Measurements from ENCODE around the gene MCRIP2.

Gene MCRIP2

DNA sequence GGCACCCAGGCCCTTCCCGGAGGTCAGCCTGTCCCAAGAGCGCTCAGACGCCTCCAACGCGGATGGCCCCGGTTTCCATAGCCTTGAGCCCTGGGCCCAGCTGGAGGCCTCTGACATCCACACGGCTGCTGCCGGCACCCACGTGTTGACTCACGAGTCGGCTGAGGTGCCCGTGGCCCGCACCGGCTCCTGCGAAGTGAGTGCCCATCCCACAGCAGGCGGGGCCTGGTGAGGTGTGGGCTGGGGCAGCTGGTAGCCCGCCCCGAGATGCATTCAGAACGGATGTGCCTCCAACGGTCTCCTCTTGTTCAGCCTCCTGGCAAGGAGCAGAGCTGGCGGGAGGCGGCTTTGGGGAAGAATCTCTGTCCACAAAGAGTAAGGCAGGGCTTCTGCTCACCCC is 10.2 kb downstream of the MCRIP2 start:
- DNase-seq (ENCODE audit: low read depth) = no peak
- H3K4me3 ChIP-seq (ENCODE audit: low read length) = no peak overlapping the region
- TF ChIP-seq, protein P1, sequence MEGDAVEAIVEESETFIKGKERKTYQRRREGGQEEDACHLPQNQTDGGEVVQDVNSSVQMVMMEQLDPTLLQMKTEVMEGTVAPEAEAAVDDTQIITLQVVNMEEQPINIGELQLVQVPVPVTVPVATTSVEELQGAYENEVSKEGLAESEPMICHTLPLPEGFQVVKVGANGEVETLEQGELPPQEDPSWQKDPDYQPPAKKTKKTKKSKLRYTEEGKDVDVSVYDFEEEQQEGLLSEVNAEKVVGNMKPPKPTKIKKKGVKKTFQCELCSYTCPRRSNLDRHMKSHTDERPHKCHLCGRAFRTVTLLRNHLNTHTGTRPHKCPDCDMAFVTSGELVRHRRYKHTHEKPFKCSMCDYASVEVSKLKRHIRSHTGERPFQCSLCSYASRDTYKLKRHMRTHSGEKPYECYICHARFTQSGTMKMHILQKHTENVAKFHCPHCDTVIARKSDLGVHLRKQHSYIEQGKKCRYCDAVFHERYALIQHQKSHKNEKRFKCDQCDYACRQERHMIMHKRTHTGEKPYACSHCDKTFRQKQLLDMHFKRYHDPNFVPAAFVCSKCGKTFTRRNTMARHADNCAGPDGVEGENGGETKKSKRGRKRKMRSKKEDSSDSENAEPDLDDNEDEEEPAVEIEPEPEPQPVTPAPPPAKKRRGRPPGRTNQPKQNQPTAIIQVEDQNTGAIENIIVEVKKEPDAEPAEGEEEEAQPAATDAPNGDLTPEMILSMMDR (conservative IDR thresholded peaks at IDR 0.05; ENCODE audit: low read depth, low read length) = no peak

DNA sequence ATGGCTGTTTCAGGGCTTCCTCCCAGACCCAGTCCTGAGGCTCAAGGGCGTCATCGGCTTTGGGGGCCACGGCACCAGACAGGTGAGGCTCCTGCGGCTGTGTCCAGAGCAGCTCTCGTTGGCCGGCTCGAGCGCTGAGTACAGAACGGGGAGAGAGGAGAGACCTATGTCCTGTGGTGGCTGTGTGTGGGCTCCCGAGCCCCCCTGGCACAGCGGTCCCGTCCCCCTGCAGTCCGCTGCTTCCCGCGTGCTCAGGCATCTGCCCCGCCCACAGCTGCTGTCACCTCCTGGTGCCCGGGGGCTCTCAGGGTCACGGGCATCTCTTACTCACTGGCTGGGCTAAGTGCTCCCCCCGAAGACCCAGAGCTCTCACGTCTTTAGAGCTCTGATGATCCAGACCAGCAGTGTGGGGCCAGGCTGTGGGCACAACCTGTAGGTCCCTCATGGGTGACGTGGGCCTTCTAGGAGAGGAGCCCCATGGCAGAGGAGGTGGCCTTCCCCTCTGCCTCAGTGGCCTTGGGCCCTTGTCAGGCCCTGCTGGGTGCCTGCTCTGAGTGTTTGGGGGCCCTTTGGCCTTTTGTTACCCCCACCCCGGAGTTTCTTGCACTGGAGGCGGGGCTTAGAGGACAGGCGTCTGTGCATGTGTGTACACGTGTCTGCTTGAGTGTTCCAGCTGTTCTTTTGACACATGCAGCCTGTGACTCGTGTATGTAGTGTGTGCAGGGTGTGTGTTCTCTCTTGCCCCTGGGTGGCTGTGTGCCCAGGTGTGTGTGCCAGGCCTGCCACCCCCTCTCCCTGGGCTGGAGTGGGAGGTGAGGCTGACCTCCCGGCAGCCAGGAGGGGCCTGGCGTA is 11.1 kb downstream of the MCRIP2 start:
- H3K4me3 ChIP-seq (ENCODE audit: low read length) = no peak overlapping the region
- TF ChIP-seq, protein P1 (conservative IDR thresholded peaks at IDR 0.05; ENCODE audit: low read depth, low read length) = no peak
- DNase-seq (ENCODE audit: low read depth) = no peak

DNA sequence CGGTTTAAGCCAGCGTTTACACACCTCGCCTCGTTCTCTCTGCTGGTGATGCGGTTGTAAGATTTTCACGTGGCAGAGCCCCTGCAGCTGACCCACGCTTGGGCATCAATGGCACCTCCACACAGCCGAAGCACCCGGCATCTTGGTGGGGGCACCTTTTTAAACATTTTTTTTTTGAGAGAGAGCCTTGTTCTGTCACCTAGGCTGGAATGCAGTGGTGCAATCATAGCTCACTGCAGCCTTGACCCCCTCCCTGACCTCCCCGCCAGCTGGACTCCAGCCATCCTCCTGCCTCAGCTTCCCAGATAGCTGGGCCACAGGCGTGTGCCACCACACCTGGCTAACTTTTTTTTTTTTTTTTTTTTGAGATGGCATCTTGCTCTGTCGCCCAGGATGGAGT is 12.4 kb downstream of the MCRIP2 start:
- no peak overlapping the region for H3K4me3 ChIP-seq (ENCODE audit: low read length)

DNA sequence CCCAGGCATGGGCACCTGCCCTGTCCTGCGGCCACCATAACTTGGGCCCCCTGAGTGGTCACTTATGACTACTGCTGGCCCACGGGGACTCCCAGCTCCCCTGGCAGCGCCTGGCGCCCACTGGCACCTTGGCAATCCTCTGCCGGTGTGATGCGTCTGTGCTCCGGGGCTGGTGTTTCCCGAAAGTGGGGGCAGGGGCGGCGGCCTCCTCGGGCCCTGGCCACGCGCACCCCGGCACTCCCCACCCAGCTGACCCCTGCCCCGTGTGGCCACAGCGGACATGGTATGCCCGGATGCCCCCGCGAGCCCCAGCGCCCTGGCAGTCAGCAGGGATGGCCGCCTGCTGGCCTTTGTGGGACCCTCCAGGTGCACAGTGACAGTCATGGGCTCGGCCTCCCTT is 15.9 kb downstream of the MCRIP2 start:
- DNase-seq (ENCODE audit: low read depth) = no peak
- TF ChIP-seq, protein P1 (conservative IDR thresholded peaks at IDR 0.05; ENCODE audit: low read depth, low read length) = no peak
- H3K4me3 ChIP-seq (ENCODE audit: low read length) = no peak overlapping the region

More for the DNA sequence above, 12.4 kb downstream of the MCRIP2 start:
- TF ChIP-seq, protein P1 (conservative IDR thresholded peaks at IDR 0.05; ENCODE audit: low read depth, low read length) = no peak
- DNase-seq (ENCODE audit: low read depth) = no peak

DNA sequence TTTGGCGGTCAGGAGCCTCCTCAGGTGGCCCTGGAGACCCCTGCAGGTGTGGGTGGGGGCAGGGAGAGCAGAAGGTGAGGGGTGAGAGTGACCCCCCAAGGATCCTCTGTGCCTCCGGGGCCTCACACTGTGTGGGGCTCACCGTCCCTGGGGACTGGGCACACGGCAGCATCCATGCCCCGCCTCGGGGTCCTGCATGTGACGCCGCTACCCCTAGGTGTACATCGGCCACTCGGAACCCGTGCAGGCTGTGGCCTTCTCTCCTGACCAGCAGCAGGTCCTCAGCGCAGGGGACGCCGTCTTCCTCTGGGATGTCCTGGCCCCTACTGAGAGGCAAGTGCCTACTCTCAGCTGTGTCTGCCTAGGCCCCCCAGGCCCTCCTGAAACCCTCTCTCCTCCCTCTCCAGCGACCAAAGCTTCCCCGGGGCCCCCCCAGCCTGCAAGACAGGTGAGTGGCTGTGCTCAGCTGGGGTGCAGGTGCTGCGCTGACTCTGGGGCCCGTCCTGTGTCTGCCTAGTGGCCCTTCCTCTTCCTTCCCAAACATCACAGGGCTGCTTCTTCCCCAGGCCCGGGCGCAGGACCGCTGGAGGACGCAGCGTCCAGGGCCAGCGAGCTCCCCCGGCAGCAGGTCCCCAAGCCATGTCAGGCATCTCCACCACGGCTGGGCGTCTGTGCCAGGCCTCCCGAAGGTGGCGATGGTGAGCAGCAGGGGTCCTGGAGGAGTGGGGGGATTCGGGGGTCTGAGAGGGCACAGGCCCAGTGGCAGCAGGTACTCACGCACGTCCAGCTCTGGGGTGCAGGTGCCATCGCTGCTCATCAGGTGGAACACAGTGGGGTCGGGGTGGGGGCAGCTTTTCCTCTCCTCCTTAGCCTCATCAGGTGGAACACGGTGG is 17.3 kb downstream of the MCRIP2 start:
- H3K4me3 ChIP-seq (ENCODE audit: low read length) = no peak overlapping the region
- TF ChIP-seq, protein P1 (conservative IDR thresholded peaks at IDR 0.05; ENCODE audit: low read depth, low read length) = no peak
- no peak for DNase-seq (ENCODE audit: low read depth)

DNA sequence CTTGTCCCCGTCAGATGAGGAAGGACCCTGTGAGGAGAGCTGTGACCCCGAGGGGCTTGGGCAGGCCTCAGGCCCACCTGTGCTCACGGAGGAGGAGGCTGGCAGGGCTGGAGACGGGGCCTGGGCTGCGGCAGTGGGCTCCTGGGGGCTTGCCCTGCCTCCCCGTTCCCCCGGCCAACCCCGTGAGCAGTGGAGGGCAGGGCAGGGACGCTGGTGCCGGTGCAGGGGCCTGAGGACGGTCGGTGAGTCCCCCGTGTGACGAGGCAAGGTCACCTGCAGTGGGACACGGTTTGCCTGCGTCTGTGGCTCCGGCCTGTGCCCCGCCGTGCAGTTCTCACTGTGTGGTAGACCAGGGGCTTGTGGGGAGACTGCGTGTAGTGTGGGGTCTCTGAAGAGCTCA is 18.0 kb downstream of the MCRIP2 start:
- no peak for DNase-seq (ENCODE audit: low read depth)
- TF ChIP-seq, protein P1 (conservative IDR thresholded peaks at IDR 0.05; ENCODE audit: low read depth, low read length) = no peak
- no peak overlapping the region for H3K4me3 ChIP-seq (ENCODE audit: low read length)

All from retinal pigment epithelial cell (primary cell).